Measurements from ENCODE around the gene FBRSL1.

The FBRSL1 gene

GRCh38 chr12:132522592-132523380, 32.8 kb downstream of the FBRSL1 start:
- no peak for TF ChIP-seq TSHZ2 (CRISPR knock-in tag; IDR thresholded peaks at IDR 0.05)
- no peak for TF ChIP-seq ARNTL (CRISPR knock-in tag; IDR thresholded peaks at IDR 0.05; ENCODE audit: borderline replicate concordance, low read depth)
- no peak for TF ChIP-seq TOX (CRISPR knock-in tag; IDR thresholded peaks at IDR 0.05; ENCODE audit: borderline replicate concordance)
- no peak for TF ChIP-seq OSR1 (CRISPR knock-in tag; IDR thresholded peaks at IDR 0.05)
- no peak for TF ChIP-seq CSDC2 (CRISPR knock-in tag; IDR thresholded peaks at IDR 0.05)
- no peak for TF ChIP-seq BACH2 (CRISPR knock-in tag; IDR thresholded peaks at IDR 0.05; ENCODE audit: borderline replicate concordance)
- TF ChIP-seq ZNF70 (CRISPR knock-in tag; IDR thresholded peaks at IDR 0.05) = no peak
- no peak for TF ChIP-seq ZNF565 (CRISPR knock-in tag; conservative IDR thresholded peaks at IDR 0.05; ENCODE audit: low read depth)
- no peak for TF ChIP-seq SNAI2 (CRISPR knock-in tag; IDR thresholded peaks at IDR 0.05)
- no peak for TF ChIP-seq CREB5 (CRISPR knock-in tag; IDR thresholded peaks at IDR 0.05; ENCODE audit: low read depth)
- TF ChIP-seq ZFP3 (CRISPR knock-in tag; IDR thresholded peaks at IDR 0.05) = no peak
- no peak for TF ChIP-seq RARB (CRISPR knock-in tag; IDR thresholded peaks at IDR 0.05)
- TF ChIP-seq CSRNP3 (CRISPR knock-in tag; IDR thresholded peaks at IDR 0.05) = no peak
- TF ChIP-seq ISL1 (CRISPR knock-in tag; IDR thresholded peaks at IDR 0.05) = no peak
- no peak for TF ChIP-seq POU6F1 (CRISPR knock-in tag; IDR thresholded peaks at IDR 0.05; ENCODE audit: borderline replicate concordance, low read depth)
- TF ChIP-seq GLIS3 (CRISPR knock-in tag; IDR thresholded peaks at IDR 0.05) = no peak
- ATAC-seq = no peak

GRCh38 chr12:132523576-132524331, 33.8 kb downstream of the FBRSL1 start:
- TF ChIP-seq PPARA (CRISPR knock-in tag; IDR thresholded peaks at IDR 0.05; ENCODE audit: borderline replicate concordance) (no peak), GLIS3 (CRISPR knock-in tag; IDR thresholded peaks at IDR 0.05) (no peak), ZC3H10 (CRISPR knock-in tag; IDR thresholded peaks at IDR 0.05) (no peak), ZNF565 (CRISPR knock-in tag; conservative IDR thresholded peaks at IDR 0.05; ENCODE audit: low read depth) (no peak), TSHZ2 (CRISPR knock-in tag; IDR thresholded peaks at IDR 0.05) (no peak), ZFP3 (CRISPR knock-in tag; IDR thresholded peaks at IDR 0.05) (no peak), ZNF70 (CRISPR knock-in tag; IDR thresholded peaks at IDR 0.05) (no peak), RARB (CRISPR knock-in tag; IDR thresholded peaks at IDR 0.05) (no peak), OSR1 (CRISPR knock-in tag; IDR thresholded peaks at IDR 0.05) (no peak), ZNF8 (CRISPR knock-in tag; IDR thresholded peaks at IDR 0.05) (no peak), BACH2 (CRISPR knock-in tag; IDR thresholded peaks at IDR 0.05; ENCODE audit: borderline replicate concordance) (no peak), TCF4 (CRISPR knock-in tag; IDR thresholded peaks at IDR 0.05; ENCODE audit: borderline replicate concordance) (no peak)
- peak; percentile 87 for ATAC-seq
